Measurements from ENCODE around the gene GCC2.

DNA sequence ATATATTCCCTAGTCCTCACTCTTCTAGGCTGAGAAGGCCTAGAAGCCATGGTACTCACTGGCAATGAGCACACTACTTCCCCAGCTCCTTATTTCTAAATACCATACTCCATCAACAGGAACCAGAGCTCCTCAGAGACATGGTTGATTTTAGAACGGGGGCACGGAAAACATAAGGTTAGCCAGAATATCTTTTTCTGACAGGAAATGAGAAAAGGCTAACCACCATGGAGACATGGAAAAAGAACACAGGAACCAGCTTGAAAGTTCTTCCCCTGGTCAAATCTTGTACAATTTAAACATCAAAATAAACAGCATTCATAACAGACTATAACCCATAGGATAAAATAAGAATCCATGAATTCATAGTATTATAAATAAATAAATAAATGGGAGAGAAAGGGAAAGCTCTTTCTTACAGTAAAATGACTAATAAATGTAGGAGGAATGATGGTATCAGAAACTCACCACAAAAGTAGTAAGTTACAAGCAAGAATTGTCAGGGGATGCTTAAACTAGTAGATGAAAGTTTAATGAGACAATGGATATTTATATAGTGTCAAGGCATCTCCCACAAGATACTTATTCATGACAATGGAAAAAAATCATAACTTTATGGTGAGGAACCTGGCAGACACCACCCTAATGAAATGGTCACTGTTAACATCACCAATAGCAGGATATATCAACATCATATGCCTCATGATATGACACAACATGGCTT is 20.6 kb upstream of the GCC2 start:
- TF ChIP-seq GATA2 (CRISPR knock-in tag; IDR thresholded peaks at IDR 0.05) (no peak), YY1 (IDR thresholded peaks at IDR 0.05; ENCODE audit: low read depth) (no peak), POLR2AphosphoS5 (IDR thresholded peaks at IDR 0.05; ENCODE audit: low read depth, low read length) (no peak), EZH2phosphoT487 (IDR thresholded peaks at IDR 0.05; ENCODE audit: borderline replicate concordance, low read depth) (no peak), FOXM1 (IDR thresholded peaks at IDR 0.05; ENCODE audit: low read depth) (no peak), GABPA (IDR thresholded peaks at IDR 0.05; ENCODE audit: low read depth) (no peak), JUND (IDR thresholded peaks at IDR 0.05) (no peak)
- TF ChIP-seq, protein P1, sequence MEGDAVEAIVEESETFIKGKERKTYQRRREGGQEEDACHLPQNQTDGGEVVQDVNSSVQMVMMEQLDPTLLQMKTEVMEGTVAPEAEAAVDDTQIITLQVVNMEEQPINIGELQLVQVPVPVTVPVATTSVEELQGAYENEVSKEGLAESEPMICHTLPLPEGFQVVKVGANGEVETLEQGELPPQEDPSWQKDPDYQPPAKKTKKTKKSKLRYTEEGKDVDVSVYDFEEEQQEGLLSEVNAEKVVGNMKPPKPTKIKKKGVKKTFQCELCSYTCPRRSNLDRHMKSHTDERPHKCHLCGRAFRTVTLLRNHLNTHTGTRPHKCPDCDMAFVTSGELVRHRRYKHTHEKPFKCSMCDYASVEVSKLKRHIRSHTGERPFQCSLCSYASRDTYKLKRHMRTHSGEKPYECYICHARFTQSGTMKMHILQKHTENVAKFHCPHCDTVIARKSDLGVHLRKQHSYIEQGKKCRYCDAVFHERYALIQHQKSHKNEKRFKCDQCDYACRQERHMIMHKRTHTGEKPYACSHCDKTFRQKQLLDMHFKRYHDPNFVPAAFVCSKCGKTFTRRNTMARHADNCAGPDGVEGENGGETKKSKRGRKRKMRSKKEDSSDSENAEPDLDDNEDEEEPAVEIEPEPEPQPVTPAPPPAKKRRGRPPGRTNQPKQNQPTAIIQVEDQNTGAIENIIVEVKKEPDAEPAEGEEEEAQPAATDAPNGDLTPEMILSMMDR (IDR thresholded peaks at IDR 0.05): no peak
- TF ChIP-seq, protein P2, sequence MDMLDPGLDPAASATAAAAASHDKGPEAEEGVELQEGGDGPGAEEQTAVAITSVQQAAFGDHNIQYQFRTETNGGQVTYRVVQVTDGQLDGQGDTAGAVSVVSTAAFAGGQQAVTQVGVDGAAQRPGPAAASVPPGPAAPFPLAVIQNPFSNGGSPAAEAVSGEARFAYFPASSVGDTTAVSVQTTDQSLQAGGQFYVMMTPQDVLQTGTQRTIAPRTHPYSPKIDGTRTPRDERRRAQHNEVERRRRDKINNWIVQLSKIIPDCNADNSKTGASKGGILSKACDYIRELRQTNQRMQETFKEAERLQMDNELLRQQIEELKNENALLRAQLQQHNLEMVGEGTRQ (IDR thresholded peaks at IDR 0.05; ENCODE audit: borderline replicate concordance, low read depth, low read length): no peak
- TF ChIP-seq, protein P3, sequence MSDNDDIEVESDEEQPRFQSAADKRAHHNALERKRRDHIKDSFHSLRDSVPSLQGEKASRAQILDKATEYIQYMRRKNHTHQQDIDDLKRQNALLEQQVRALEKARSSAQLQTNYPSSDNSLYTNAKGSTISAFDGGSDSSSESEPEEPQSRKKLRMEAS (IDR thresholded peaks at IDR 0.05; ENCODE audit: low read depth): no peak
- TF ChIP-seq, protein P4, sequence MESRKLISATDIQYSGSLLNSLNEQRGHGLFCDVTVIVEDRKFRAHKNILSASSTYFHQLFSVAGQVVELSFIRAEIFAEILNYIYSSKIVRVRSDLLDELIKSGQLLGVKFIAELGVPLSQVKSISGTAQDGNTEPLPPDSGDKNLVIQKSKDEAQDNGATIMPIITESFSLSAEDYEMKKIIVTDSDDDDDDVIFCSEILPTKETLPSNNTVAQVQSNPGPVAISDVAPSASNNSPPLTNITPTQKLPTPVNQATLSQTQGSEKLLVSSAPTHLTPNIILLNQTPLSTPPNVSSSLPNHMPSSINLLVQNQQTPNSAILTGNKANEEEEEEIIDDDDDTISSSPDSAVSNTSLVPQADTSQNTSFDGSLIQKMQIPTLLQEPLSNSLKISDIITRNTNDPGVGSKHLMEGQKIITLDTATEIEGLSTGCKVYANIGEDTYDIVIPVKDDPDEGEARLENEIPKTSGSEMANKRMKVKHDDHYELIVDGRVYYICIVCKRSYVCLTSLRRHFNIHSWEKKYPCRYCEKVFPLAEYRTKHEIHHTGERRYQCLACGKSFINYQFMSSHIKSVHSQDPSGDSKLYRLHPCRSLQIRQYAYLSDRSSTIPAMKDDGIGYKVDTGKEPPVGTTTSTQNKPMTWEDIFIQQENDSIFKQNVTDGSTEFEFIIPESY (IDR thresholded peaks at IDR 0.05; ENCODE audit: borderline replicate concordance, low read depth): no peak

Measured in SK-N-SH (cell line).